ENCODE data around the gene RUNX1.

- TF ChIP-seq CTCF (conservative IDR thresholded peaks at IDR 0.05; ENCODE audit: low read depth, low read length), result no peak
- no peak for TF ChIP-seq EZH2 (IDR thresholded peaks at IDR 0.05; ENCODE audit: borderline replicate concordance, low read depth, low read length, poor library complexity, severe bottlenecking)
Observed at GRCh38 chr21:35072960-35073359, 23.9 kb upstream of the RUNX1 start.

All from A673 (cell line).